GM19324 (cell line): Measurements from ENCODE around the gene ESRRG.

Experiments
- ATAC-seq: cut with Tn5 transposase; IDR thresholded peaks from one replicate; pipeline ENCODE4 v1.9.1; 2021; ENCODE audit warnings: mild to moderate bottlenecking, moderate library complexity; ENCODE audit not compliant: unreplicated experiment, low FRiP score

Gene ESRRG

DNA sequence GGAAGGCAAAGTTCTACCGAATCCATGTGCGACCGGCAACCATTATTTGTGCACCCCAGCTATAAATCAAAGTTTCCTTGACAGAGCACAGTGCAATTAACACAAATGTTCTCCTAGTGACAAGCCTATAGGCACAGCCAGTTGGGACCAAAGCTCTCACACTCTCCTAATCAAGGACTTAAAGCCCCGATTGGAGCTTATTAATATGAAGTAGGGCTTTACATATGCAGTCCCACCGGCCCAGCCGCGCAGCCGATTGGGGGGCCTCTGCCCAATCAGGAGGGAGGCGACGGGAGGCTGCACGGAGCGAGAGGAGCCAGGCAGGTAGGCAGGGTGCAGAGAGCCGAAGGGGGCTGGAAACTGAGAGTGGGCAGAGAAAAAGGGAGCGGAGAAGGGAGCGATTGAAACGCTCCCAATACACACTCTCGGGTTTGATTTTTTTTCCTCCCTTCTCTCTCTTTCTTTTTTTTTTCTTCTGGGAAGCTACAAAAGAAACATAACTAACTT is at the start of gene ESRRG:
Gene ESRRG (minus strand): TSS at position 156 of the 507 bp plus-strand sequence. CDS start 130 bp downstream, at position 26.
- no peak for ATAC-seq

DNA sequence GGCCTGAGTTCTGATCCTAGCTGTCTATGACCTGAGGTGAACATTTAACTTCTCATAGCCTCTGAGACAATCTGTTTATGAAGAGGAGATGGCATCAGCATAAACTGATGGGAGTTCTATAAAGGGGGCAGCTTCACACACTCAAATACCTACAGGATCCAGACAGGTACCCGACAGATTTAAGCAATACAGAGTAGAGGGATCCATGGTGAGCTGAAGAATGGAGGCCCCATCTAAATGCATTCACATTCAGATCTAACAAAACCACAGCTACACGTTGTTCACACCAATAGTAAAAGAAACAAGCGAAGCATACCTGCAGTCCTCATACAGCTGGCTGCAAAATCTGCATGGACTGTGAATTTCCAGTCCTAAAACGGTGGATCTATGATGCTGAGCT is 48.7 kb upstream of the ESRRG start:
- ATAC-seq, result no peak

DNA sequence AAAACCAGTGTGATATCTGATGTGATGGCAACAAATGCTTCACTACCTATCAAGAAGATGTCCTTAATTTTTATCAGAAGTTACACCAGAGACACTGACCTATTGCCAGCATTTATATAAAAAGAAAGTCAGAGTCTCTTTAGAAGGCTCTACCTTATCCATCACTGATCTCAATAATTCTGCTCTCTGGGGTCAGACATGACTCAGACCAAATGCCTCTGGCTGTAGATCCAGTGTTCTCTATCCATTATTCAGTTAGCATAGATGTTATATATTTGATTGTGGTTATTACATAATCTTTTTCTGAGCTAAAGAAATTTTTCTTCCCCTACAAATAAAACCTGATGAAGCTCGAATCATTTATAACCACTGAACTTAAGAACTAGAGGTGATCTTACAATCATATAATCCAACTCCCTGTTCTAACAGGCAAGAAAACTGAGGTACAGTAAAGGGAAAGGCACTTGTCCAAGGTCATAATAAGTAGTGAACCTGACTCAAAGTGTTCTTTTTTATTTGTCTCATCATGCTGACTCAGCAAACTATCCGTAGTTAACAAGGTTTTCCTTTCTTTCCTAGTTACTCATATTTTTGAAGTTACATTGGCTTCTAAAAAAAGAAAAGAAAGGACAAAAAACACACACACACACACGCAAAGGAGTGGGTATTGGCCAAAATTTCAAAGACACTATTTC is 43.6 kb upstream of the ESRRG start:
- ATAC-seq, result no peak

GRCh38 chr1:216765346-216766300 is 42.4 kb upstream of the ESRRG start:
- no peak for ATAC-seq

DNA sequence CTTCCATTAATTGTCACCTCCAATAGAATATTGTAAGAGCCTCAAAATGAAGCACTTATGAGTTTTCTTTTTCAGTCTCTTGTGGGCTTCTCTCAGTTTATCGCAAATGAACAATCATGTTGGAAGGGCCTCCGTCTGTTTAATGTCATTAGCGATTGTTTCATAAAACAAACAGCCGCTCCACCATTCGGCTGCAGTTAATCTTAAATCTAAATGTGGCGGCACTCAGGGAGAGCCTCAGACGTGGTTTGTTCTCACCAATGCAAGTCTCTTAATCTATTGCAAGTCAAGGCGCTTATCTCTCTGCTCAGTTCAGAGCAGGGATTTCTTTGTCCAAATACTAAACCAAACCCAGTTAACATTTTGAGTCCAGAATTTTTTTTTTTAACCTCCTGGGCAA is 34.9 kb upstream of the ESRRG start:
- ATAC-seq, result no peak

GRCh38 chr1:216757110-216757509 is 33.9 kb upstream of the ESRRG start:
- no peak for ATAC-seq

DNA sequence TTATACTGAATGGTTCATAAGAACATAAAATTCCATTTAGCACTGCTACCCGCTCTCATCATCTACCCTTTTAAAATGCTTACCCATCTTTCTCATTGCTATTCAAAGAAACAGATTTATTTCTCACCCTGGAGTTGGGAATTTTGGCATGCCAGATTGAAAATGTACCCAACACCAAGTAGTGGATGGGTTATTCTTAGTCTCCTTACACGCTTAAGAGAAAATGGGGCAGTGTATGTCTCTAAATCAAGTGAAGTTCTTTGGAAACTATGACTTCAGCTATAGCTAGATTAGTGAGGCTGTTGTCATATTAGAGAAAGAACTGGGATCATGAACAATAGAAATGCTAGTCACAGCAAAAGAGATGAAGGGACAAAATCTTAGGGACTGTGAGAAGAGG is 27.7 kb upstream of the ESRRG start:
- ATAC-seq, result no peak

DNA sequence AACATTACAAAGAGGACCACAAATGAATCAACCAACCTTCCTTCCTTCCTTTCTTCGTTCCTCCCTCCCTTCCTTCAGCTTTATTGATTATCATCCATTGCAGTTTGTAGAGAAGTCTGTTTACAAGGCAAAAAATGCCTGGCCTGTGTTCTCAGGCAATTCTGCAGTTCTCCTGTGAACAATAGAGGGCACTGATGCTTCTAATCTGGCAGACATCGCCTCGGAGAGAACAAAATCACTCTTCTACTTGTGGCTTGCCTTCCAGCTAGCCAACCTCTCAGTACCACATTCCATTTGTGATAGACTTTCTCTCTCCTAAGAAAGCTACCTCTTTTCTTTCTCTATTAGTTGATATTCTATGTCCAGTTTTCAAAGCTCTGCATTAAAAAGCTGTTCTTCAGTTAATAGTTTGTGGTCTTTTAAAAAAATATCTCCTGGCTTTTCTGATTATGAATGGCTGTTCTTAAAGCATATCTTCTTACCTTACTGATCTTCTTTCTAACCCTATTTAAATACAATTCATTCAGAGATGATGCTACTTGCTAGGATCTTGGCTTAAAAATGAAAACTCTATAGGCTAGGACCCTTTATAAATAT is 26.9 kb upstream of the ESRRG start:
- ATAC-seq, result no peak

- ATAC-seq, result no peak
Observed at GRCh38 chr1:216749232-216749631, 26.0 kb upstream of the ESRRG start.

DNA sequence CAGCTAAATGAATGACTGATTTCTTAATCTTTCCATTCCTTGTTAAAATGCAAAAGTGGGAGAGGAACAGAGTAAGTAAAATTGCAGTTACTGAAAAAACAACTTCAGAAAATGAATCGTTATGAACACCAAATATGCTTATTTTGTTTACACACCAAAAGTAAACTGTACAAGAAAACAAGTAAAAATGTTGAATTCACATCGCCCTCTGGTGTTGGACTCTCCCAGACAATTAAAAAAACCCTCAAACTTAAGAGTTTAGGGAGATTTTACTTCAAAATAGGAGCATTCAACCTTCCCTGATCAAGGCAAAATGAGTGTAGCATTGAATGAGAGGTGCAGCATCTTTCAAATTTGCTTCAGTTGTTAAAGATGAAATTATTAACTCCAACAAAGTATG is 19.4 kb upstream of the ESRRG start:
- ATAC-seq, result no peak

DNA sequence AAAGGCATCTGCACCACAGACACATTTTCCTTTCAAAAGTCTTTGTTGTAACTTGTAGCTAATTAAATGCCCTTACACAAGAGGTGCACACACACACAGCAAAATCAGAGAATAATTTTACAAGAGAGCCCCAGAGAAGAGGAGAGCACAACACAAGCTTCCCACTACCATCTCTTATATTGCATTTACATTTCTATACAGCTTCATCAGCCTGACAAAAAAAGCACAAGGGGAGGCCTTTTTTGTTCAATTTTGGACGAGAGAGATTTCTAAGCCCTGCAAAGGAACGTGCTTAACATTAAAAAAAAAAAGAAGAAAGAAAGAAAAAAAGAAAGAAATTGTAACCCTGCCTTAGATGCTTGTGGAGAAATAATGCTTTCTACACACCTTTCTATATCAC is 17.1 kb upstream of the ESRRG start:
- no peak for ATAC-seq

GRCh38 chr1:216739793-216740192 is 16.6 kb upstream of the ESRRG start:
- no peak for ATAC-seq

DNA sequence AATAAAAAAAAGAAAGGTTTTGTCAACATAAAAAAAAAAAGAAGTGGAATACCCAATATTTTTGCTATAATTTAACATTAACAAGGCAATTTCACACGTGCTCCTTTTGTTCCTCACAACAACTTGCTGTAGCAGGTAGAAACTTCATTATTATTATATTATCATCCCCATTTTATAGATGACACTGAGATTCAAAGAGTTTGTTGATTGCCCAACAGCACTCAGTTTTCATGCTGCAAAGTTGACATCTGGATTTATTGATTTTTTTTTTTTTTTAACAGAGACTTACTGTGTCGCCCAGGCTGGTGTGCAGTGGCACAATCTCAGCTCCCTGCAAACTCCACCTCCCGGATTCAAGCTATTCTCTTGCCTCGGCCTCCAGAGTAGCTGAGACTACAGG is 8.9 kb upstream of the ESRRG start:
- no peak for ATAC-seq

DNA sequence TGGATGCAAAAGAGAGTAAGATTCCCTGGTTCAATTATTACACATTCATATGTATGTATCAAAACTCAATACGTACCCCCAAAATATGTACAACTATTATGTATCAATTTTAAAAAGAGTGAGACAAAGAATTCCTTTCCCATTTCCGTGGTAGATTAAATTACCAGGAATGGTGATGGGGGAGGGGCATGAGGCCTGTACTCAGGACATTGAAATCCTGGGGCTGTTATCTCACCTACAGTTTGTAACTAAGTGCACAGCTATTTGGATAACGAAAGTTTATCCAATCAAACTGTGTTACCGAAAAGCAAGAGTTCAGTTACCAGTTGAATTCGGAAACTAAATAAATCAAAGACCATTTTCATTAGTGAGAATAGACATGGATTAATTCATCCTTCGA is 8.3 kb upstream of the ESRRG start:
- no peak for ATAC-seq

DNA sequence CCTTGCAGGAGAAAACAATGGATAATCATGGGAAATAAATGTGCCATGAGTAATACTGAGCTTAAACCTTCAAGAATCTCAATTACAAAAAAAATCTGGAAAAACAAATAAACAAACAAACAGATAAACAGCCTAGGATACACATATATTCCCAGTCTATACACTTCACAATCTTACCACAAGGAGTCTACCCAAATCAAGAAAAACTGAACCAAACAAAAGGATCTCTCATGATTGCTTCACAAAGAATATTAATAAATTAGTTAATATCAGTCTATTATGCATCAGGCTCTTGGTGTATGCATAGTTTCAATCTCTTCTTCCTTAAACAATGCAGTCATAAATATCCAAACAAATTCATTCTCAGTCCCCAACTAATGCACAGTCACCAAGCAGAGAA is 3.2 kb upstream of the ESRRG start:
- ATAC-seq, result no peak

DNA sequence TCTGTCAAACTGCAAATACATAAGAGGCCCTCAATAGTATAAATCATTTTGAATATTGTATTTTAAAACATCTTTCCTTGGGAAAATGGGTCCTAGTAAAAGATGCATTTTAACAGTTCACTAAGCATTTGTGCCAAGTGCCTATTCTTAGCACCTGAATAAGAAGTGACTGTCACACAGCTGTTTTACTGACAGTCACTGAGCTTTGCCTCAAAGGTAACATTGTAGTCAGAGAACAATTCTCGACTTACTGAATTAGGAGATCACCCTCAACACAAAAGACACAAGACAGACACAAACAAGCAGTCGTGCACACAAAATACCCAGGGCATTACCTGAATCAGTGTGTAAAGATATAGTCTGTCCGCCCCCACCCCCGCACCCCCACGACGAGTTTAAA is 408 bp downstream of the ESRRG start:
- ATAC-seq, result no peak

GRCh38 chr1:216721863-216722262 is 1.4 kb downstream of the ESRRG start:
- ATAC-seq, result no peak

DNA sequence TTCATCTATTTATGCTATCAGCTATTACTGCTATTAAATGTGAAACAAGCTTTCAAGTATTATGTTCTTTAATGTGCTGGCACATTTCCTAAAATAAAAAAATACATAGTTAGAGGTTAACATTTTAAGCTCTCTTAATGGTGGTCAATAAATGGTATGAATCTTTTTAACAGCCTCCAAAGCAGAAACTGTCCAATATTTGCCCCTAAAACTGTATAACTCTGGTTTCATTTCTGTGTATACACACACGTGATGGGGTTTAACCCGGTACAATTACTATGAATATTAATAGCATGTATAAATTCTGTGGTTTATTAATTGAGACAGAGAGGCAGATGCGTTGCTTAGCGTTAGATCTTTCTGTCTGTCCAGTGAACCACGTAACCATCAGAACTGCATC is 2.2 kb downstream of the ESRRG start:
- ATAC-seq, result no peak

DNA sequence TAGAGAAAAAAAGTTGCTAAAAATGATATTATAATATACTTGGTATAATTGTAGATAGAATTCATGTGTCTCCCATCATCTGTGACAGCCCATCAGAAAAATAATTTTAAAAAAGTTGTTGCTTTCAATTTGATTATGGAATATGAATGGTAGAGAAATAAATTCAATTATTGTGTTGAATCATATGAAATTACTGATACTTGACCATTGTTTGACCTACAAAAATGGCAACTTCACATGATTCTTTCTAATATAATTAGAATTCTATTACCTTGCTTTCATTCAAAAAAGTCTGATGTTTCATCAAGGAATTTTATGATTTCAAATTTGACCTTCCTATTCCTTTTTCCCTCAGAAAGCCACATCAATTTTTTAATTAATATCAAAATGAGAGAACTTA is 11.5 kb downstream of the ESRRG start:
- no peak for ATAC-seq

- no peak for ATAC-seq
Observed at GRCh38 chr1:216710598-216711333, 12.5 kb downstream of the ESRRG start.

GRCh38 chr1:216710055-216710454 is 13.2 kb downstream of the ESRRG start:
- no peak for ATAC-seq
